ENCODE measurements around the gene GJD3.

DNA sequence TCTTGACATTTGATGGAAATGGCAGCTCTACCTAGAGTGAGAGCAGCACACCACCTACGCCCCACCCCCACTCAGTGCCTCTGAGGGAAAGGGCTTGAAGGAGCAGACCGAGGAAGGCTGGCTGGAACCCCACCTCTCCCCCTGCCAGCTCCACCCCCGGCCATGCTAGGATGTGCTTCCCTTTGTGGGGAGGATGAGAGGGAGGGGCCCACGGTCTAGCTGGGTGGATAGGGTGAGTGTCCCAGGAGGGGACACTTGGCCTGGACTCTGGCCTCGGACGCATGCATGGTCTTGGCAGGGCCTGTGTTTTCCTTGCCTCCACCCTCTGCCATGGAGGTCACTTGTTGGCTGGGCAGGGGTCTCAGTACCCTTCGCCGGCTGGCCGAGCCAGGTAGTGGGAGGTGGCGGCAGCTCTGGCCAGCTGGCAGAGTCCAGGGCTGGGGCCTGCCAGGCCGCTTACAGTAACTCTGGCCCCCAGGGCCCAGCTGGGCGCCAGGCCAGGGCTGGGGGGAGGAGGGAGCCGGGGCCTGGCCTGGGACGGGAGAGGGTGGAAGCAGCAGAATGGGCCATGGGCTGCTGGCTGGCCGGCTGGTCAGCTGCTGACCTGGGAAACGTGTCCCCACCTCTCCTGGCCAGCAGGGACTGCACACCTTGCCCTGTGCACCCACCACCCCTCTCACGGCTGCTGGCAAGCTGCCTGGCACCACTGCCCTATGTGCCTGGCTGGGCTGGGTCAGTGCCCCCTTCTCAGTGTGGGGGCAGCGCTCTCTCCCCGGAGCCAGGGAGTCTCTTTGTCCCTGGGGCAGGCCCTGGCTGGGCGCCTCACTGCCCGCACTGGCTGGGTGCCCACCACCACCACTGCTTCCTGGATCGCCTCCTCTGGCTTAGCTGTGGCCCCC lies 32.5 kb downstream of the GJD3 start:
- TF ChIP-seq POLR2A (IDR thresholded peaks at IDR 0.05) (peak in 1 of 4 donors; percentile 52), POLR2AphosphoS5 (IDR thresholded peaks at IDR 0.05) (peak; percentile 64 to 73), EP300 (IDR thresholded peaks at IDR 0.05) (peak in 3 of 4 donors; percentile 38 to 63 (median 42))
- TF ChIP-seq, protein P1, sequence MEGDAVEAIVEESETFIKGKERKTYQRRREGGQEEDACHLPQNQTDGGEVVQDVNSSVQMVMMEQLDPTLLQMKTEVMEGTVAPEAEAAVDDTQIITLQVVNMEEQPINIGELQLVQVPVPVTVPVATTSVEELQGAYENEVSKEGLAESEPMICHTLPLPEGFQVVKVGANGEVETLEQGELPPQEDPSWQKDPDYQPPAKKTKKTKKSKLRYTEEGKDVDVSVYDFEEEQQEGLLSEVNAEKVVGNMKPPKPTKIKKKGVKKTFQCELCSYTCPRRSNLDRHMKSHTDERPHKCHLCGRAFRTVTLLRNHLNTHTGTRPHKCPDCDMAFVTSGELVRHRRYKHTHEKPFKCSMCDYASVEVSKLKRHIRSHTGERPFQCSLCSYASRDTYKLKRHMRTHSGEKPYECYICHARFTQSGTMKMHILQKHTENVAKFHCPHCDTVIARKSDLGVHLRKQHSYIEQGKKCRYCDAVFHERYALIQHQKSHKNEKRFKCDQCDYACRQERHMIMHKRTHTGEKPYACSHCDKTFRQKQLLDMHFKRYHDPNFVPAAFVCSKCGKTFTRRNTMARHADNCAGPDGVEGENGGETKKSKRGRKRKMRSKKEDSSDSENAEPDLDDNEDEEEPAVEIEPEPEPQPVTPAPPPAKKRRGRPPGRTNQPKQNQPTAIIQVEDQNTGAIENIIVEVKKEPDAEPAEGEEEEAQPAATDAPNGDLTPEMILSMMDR (IDR thresholded peaks at IDR 0.05): peak in 3 of 6 experiments; percentile 12 to 36 (median 19)
